22Rv1 (cell line): ENCODE data around the gene BLMH.

ENCODE experiments used
- CTCF ChIP-seq: fragments of 450-650 bp; IDR thresholded peaks from 2 replicates; pipeline ENCODE4 v1.5.1; 2017; ENCODE audit warnings: mild to moderate bottlenecking
- ZFX ChIP-seq: fragments of 450-650 bp; IDR thresholded peaks from 2 replicates; pipeline ENCODE4 v1.6.1; 2017; ENCODE audit warnings: antibody characterized with exemption, borderline replicate concordance

GRCh38 chr17:30290077-30290476 is 1.7 kb downstream of the BLMH start:
- TF ChIP-seq CTCF (no peak), ZFX (no peak)
